Epithelial cell of prostate (primary cell): ENCODE measurements around the gene CPOX.

ENCODE experiments used
- DNase-seq: peaks from one replicate; pipeline ENCODE4 v3.0.0-alpha.2; 2011; ENCODE audit warnings: low read depth, low spot score
- H3K27ac ChIP-seq: fragments of 450-650 bp; 2 replicates; pipeline ENCODE4 v1.5.1; 2017; ENCODE audit warnings: mild to moderate bottlenecking

Gene CPOX

GRCh38 chr3:98596541-98597500, 3.4 kb upstream of the CPOX start:
- no peak for DNase-seq
- no peak overlapping the region for H3K27ac ChIP-seq

GRCh38 chr3:98596087-98596486, 2.7 kb upstream of the CPOX start:
- no peak overlapping the region for H3K27ac ChIP-seq
- no peak for DNase-seq

GRCh38 chr3:98594628-98595324, 1.4 kb upstream of the CPOX start:
- H3K27ac ChIP-seq, result no peak overlapping the region

GRCh38 chr3:98592345-98592935, 971 bp downstream of the CPOX start:
- no peak overlapping the region for H3K27ac ChIP-seq
- DNase-seq, result no peak

More at GRCh38 chr3:98594628-98595324, 1.4 kb upstream of the CPOX start:
- DNase-seq, result no peak

GRCh38 chr3:98589331-98590036, 3.9 kb downstream of the CPOX start:
- DNase-seq, result no peak
- no peak overlapping the region for H3K27ac ChIP-seq

GRCh38 chr3:98588065-98588464, 5.3 kb downstream of the CPOX start:
- DNase-seq, result no peak
- no peak overlapping the region for H3K27ac ChIP-seq

GRCh38 chr3:98587654-98588053, 5.8 kb downstream of the CPOX start:
- DNase-seq, result no peak
- H3K27ac ChIP-seq, result no peak overlapping the region

GRCh38 chr3:98584547-98584946, 8.9 kb downstream of the CPOX start:
- no peak overlapping the region for H3K27ac ChIP-seq
- DNase-seq, result no peak

GRCh38 chr3:98583766-98584165, 9.6 kb downstream of the CPOX start:
- DNase-seq, result no peak
- H3K27ac ChIP-seq, result no peak overlapping the region

- no peak overlapping the region for H3K27ac ChIP-seq
- no peak for DNase-seq
Observed at GRCh38 chr3:98582042-98582441, 11.4 kb downstream of the CPOX start.

- DNase-seq, result no peak
- H3K27ac ChIP-seq, result no peak overlapping the region
Observed at GRCh38 chr3:98581474-98581873, 11.9 kb downstream of the CPOX start.

- no peak overlapping the region for H3K27ac ChIP-seq
- no peak for DNase-seq
Observed at GRCh38 chr3:98580401-98581386, 12.7 kb downstream of the CPOX start.

GRCh38 chr3:98577178-98577895, 16.1 kb downstream of the CPOX start:
- no peak overlapping the region for H3K27ac ChIP-seq
- no peak for DNase-seq

GRCh38 chr3:98574132-98574531, 19.3 kb downstream of the CPOX start:
- H3K27ac ChIP-seq, result no peak overlapping the region
- DNase-seq, result no peak

GRCh38 chr3:98573181-98573728, 20.2 kb downstream of the CPOX start:
- no peak overlapping the region for H3K27ac ChIP-seq
- no peak for DNase-seq

- H3K27ac ChIP-seq, result no peak overlapping the region
- no peak for DNase-seq
Observed at GRCh38 chr3:98568402-98568801, 25.0 kb downstream of the CPOX start.

GRCh38 chr3:98567666-98568270, 25.6 kb downstream of the CPOX start:
- no peak overlapping the region for H3K27ac ChIP-seq
- no peak for DNase-seq

GRCh38 chr3:98565843-98566242, 27.6 kb downstream of the CPOX start:
- DNase-seq, result no peak
- H3K27ac ChIP-seq, result no peak overlapping the region
